ENCODE data around the gene IRF4. TPM values are rescaled to one million over a fixed set of nuclear protein-coding genes. Genes with fewer than 3 reads are reported as not detected.

IRF4 gene
- total and polyA plus RNA-seq, 3 experiments from 2014 or later: 3.4 to 703 (median 700) TPM

GRCh38 chr6:410555-411395, 19.2 kb downstream of the IRF4 start:
- H3K4me3 Mint-ChIP-seq: peak overlapping the region in 1 of 7 donors; percentile 44
- no peaks in the 10 kb centered on the region for H3K27me3 ChIP-seq (ENCODE audit: insufficient read depth, low read length, poor library complexity, severe bottlenecking)
- H3K9me3 Mint-ChIP-seq: peaks cover 11 to 16% (median 14%) of the 10 kb centered on the region in 5 donors
- H3K27me3 Mint-ChIP-seq: peaks cover 0 to 4% of the 10 kb centered on the region in 2 donors
- no peak for DNase-seq
- no peaks in the 10 kb centered on the region for H3K36me3 ChIP-seq (ENCODE audit: insufficient read depth, low read length)
- H3K4me3 ChIP-seq (ENCODE audit: low read length): no peak overlapping the region
- ChIA-PET CTCF (interaction anchor here (0.8 kb wide), 1 partner anchor 222 kb away, joined by 3 read pairs; no protein-coding TSS in a partner anchor), POLR2A (no interaction called here)
- no peak overlapping the region for H3K27ac ChIP-seq (ENCODE audit: low read depth, low read length)
- H3K36me3 Mint-ChIP-seq: peaks cover 22 to 53% (median 28%) of the 10 kb centered on the region in 3 donors
- H3K4me1 ChIP-seq (ENCODE audit: insufficient read depth, low read length): no peaks in the 10 kb centered on the region
- H3K27ac Mint-ChIP-seq: peak overlapping the region in 3 of 8 donors; percentile 44 to 68 (median 45)
- no peaks in the 10 kb centered on the region for H3K4me1 Mint-ChIP-seq
- no peaks in the 10 kb centered on the region for H3K9me3 ChIP-seq (ENCODE audit: low read length)

- Mint-ChIP-seq H3K4me3 (no peak overlapping the region), H3K27ac (no peak overlapping the region), H3K4me1 (no peaks in the 10 kb centered on the region), H3K36me3 (peaks cover 26 to 49% (median 30%) of the 10 kb centered on the region in 3 donors), H3K27me3 (peaks cover 0 to 4% of the 10 kb centered on the region in 2 donors), H3K9me3 (peaks cover 11 to 24% (median 22%) of the 10 kb centered on the region in 5 donors)
- POLR2A ChIA-PET: no interaction called here
- H3K36me3 ChIP-seq (ENCODE audit: insufficient read depth, low read length): no peaks in the 10 kb centered on the region
- no peak overlapping the region for H3K27ac ChIP-seq (ENCODE audit: low read depth, low read length)
- H3K27me3 ChIP-seq (ENCODE audit: insufficient read depth, low read length, poor library complexity, severe bottlenecking): no peaks in the 10 kb centered on the region
- no peaks in the 10 kb centered on the region for H3K9me3 ChIP-seq (ENCODE audit: low read length)
- no peak overlapping the region for H3K4me3 ChIP-seq (ENCODE audit: low read length)
- CTCF ChIA-PET: no interaction called here
- H3K4me1 ChIP-seq (ENCODE audit: insufficient read depth, low read length): no peaks in the 10 kb centered on the region
- DNase-seq: no peak
Measured at GRCh38 chr6:411402-412145, 20.0 kb downstream of the IRF4 start.

GRCh38 chr6:412146-412886, 20.8 kb downstream of the IRF4 start:
- Mint-ChIP-seq H3K4me1 (no peaks in the 10 kb centered on the region), H3K27ac (no peak overlapping the region), H3K36me3 (peaks cover 25 to 42% (median 34%) of the 10 kb centered on the region in 3 donors), H3K9me3 (peaks cover 14 to 31% (median 27%) of the 10 kb centered on the region in 5 donors), H3K27me3 (peaks cover 0 to 4% of the 10 kb centered on the region in 2 donors), H3K4me3 (no peak overlapping the region)
- Histone ChIP-seq H3K27ac (ENCODE audit: low read depth, low read length) (no peak overlapping the region), H3K9me3 (ENCODE audit: low read length) (no peaks in the 10 kb centered on the region), H3K4me3 (ENCODE audit: low read length) (no peak overlapping the region), H3K4me1 (ENCODE audit: insufficient read depth, low read length) (no peaks in the 10 kb centered on the region), H3K36me3 (ENCODE audit: insufficient read depth, low read length) (no peaks in the 10 kb centered on the region), H3K27me3 (ENCODE audit: insufficient read depth, low read length, poor library complexity, severe bottlenecking) (no peaks in the 10 kb centered on the region)
- ChIA-PET POLR2A (no interaction called here), CTCF (interaction anchor here (0.9 to 1.5 kb wide), 3 partner anchors 11 to 223 kb away, joined by 3 read pairs; no protein-coding TSS in a partner anchor)
- no peak for DNase-seq

GRCh38 chr6:414447-414846, 22.9 kb downstream of the IRF4 start:
- H3K9me3 ChIP-seq (ENCODE audit: low read length): no peaks in the 10 kb centered on the region
- no peak overlapping the region for H3K4me3 ChIP-seq (ENCODE audit: low read length)
- no peak overlapping the region for H3K27ac ChIP-seq (ENCODE audit: low read depth, low read length)
- peaks cover 14 to 31% (median 27%) of the 10 kb centered on the region in 5 donors for H3K9me3 Mint-ChIP-seq
- H3K27me3 Mint-ChIP-seq: peaks cover 0 to 4% of the 10 kb centered on the region in 2 donors
- POLR2A ChIA-PET: no interaction called here
- H3K27ac Mint-ChIP-seq: peak overlapping the region in 1 of 8 donors; percentile 64
- no peaks in the 10 kb centered on the region for H3K27me3 ChIP-seq (ENCODE audit: insufficient read depth, low read length, poor library complexity, severe bottlenecking)
- H3K4me1 Mint-ChIP-seq: no peaks in the 10 kb centered on the region
- H3K4me1 ChIP-seq (ENCODE audit: insufficient read depth, low read length): no peaks in the 10 kb centered on the region
- H3K36me3 Mint-ChIP-seq: peaks cover 18 to 36% (median 24%) of the 10 kb centered on the region in 3 donors
- no peaks in the 10 kb centered on the region for H3K36me3 ChIP-seq (ENCODE audit: insufficient read depth, low read length)
- H3K4me3 Mint-ChIP-seq: no peak overlapping the region
- no peak for DNase-seq
- CTCF ChIA-PET: no interaction called here

GRCh38 chr6:415087-415486, 23.5 kb downstream of the IRF4 start:
- Mint-ChIP-seq H3K36me3 (peaks cover 15 to 36% (median 19%) of the 10 kb centered on the region in 3 donors), H3K27ac (no peak overlapping the region), H3K27me3 (peaks cover 0 to 4% of the 10 kb centered on the region in 2 donors), H3K4me3 (no peak overlapping the region), H3K4me1 (no peaks in the 10 kb centered on the region), H3K9me3 (peaks cover 14 to 31% (median 27%) of the 10 kb centered on the region in 5 donors)
- POLR2A ChIA-PET: no interaction called here
- no peak for DNase-seq
- Histone ChIP-seq H3K36me3 (ENCODE audit: insufficient read depth, low read length) (no peaks in the 10 kb centered on the region), H3K9me3 (ENCODE audit: low read length) (no peaks in the 10 kb centered on the region), H3K27me3 (ENCODE audit: insufficient read depth, low read length, poor library complexity, severe bottlenecking) (no peaks in the 10 kb centered on the region), H3K4me3 (ENCODE audit: low read length) (no peak overlapping the region), H3K4me1 (ENCODE audit: insufficient read depth, low read length) (no peaks in the 10 kb centered on the region), H3K27ac (ENCODE audit: low read depth, low read length) (no peak overlapping the region)
- CTCF ChIA-PET: interaction anchor here (1.3 kb wide), 1 partner anchor 24 kb away, joined by 3 read pairs; no protein-coding TSS in a partner anchor

- Mint-ChIP-seq H3K4me3 (no peak overlapping the region), H3K27ac (no peak overlapping the region), H3K36me3 (peaks cover under 1 to 23% (median under 1%) of the 10 kb centered on the region in 3 donors), H3K9me3 (peaks cover 5 to 15% (median 11%) of the 10 kb centered on the region in 5 donors), H3K4me1 (peaks cover 0 to 8% (median 0%) of the 10 kb centered on the region in 3 donors), H3K27me3 (no peaks in the 10 kb centered on the region)
- no peak for DNase-seq
- no peaks in the 10 kb centered on the region for H3K36me3 ChIP-seq (ENCODE audit: insufficient read depth, low read length)
- no peaks in the 10 kb centered on the region for H3K9me3 ChIP-seq (ENCODE audit: low read length)
- no peaks in the 10 kb centered on the region for H3K4me1 ChIP-seq (ENCODE audit: insufficient read depth, low read length)
- no peak overlapping the region for H3K4me3 ChIP-seq (ENCODE audit: low read length)
- POLR2A ChIA-PET: no interaction called here
- H3K27ac ChIP-seq (ENCODE audit: low read depth, low read length): no peak overlapping the region
- no peaks in the 10 kb centered on the region for H3K27me3 ChIP-seq (ENCODE audit: insufficient read depth, low read length, poor library complexity, severe bottlenecking)
- CTCF ChIA-PET: interaction anchor here (0.8 kb wide), 1 partner anchor 233 kb away, joined by 3 read pairs; no protein-coding TSS in a partner anchor
Measured at GRCh38 chr6:421211-421610, 29.7 kb downstream of the IRF4 start.

- CTCF ChIA-PET: no interaction called here
- Histone ChIP-seq H3K4me1 (ENCODE audit: insufficient read depth, low read length) (no peaks in the 10 kb centered on the region), H3K27me3 (ENCODE audit: insufficient read depth, low read length, poor library complexity, severe bottlenecking) (no peaks in the 10 kb centered on the region), H3K4me3 (ENCODE audit: low read length) (no peak overlapping the region), H3K9me3 (ENCODE audit: low read length) (no peaks in the 10 kb centered on the region), H3K36me3 (ENCODE audit: insufficient read depth, low read length) (no peaks in the 10 kb centered on the region), H3K27ac (ENCODE audit: low read depth, low read length) (no peak overlapping the region)
- peaks cover 0 to 8% (median 0%) of the 10 kb centered on the region in 3 donors for H3K4me1 Mint-ChIP-seq
- peaks cover 0 to 9% (median 0%) of the 10 kb centered on the region in 3 donors for H3K36me3 Mint-ChIP-seq
- POLR2A ChIA-PET: no interaction called here
- DNase-seq: no peak
- peak overlapping the region in 1 of 8 donors; percentile 9 for H3K27ac Mint-ChIP-seq
- peaks cover 0 to 8% (median 4%) of the 10 kb centered on the region in 5 donors for H3K9me3 Mint-ChIP-seq
- H3K4me3 Mint-ChIP-seq: peak overlapping the region in 1 of 7 donors; percentile 27
- H3K27me3 Mint-ChIP-seq: no peaks in the 10 kb centered on the region
Measured at GRCh38 chr6:422433-423054, 31.0 kb downstream of the IRF4 start.

Data from CD8-positive, alpha-beta memory T cell (primary cell).